Measurements from ENCODE around the gene RGL1.

RGL1 gene

DNA sequence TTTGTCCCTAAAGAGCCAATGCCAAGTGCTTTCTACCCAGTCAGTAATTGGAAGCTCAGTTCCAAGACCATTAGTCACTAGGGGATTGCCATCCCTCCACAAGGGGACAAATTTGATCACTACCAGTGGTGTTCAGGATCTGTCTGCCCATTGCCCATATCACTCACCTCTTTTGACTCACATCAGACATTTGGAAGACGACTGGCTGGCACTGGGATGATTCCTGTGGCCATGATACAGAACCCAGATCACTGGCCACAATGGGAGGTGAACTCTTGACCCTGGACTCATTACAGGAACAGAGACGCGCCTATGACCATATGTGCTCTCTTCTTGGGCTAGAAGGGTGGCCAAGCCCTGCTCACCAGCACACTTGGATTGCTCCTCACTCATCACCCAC is 161.6 kb downstream of the RGL1 start:
- no peak for DNase-seq

DNA sequence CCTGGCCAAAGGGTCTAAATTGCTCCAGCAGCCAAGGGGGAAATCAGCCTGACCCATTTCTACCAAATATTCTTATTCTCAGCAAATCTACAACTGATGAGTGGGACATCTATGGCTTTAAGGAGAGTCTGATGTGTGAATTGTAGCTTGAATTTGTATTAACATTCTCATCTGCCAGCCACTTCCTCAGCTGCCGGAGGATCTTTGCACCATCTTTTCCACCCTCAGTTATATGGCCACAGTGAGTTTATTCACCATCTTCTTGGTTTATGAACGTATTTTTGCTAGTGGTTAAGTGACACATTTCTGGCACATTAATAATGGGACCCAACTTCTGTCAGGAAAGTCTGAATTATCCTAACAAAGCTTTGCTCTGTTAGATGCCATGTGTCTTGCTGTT is 163.0 kb downstream of the RGL1 start:
- DNase-seq: no peak

DNA sequence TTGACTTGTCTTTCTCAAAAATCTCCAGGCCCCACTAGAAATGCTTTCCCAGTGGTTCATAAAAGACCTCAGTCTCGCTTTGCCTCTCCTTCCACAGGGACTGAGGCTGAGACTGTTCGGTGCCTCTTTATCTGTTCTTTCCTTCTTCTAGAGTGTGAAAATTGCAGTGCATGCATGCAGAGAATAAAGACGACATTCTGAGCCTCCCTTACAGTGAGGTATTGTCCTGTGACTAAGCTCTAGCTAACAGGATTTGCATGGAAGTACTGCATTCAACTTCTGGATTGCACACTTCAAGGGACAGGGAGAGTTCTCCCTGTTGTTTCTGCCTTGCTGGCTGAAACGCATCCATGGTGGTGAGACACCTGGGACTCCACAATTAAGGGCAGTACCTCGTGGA is 163.5 kb downstream of the RGL1 start:
- no peak for DNase-seq

DNA sequence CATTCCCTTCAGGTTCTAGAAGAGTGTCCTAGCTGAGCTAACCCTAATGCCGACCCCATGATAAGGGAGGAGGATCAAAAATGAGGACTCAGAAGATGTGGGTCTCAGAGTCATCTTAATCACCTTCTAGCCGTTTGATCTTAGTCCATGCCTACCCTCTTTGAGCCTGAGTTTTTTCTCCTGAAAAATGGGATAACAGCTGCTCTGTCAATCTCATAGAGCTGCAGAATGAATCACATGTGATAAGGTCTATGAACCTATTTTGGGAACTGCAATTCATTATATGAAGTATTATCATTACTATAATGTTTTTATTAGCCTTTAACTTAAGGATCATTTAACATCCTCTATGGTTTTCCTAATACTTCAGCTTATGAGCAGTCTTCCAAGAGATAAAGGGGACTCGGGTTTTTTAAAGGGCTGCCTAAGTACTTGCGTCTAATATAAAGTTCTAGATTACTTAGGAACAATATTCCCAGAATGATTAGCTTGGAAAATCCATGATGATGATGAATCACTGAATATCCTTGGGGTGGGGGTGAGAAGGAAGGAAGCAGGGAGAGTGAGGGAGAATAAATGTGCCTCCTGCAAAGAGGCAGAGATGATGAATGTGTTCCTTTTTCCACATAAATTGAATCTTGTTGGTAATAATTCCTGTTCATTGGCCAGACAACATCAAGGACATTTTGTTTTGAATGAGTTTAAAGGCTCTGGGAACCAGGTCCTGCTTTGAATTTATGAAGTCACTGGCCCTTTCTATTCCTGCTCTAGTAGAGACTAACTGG is 165.8 kb downstream of the RGL1 start:
- no peak for DNase-seq

- no peak for DNase-seq
Measured at GRCh38 chr1:183975651-183976050, 170.7 kb downstream of the RGL1 start.

DNA sequence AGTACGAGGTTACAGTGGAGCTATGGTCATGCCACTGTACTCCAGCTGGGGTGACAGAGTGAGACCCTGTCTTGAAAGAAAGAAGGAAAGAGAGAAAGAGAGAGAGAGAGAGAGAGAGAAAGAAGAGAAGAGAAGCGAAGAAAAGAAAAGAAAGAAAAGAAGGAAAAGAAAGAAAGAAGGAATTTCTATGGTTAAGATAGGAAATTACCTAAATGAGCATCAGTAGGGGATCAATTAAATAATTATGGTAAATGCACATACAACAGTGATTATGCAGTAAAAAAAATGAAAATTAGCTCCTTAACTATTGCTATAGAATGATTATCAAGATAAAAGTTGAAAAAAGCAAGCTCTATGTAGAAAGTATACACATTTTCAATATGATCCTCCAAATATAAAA is 172.8 kb downstream of the RGL1 start:
- DNase-seq: no peak

All from SW 1271 (cell line).